ENCODE results near the gene HSD17B12. TPM values are rescaled to one million over a fixed set of nuclear protein-coding genes. Genes with fewer than 3 reads are reported as not detected.

The HSD17B12 gene
- total RNA-seq, 1 donor from 2014 or later: 84.7 TPM

- no peak for DNase-seq (ENCODE audit: low read depth)
- Histone ChIP-seq H3K27me3 (ENCODE audit: control insufficient read depth, insufficient read depth, low read length) (no peaks in the 10 kb centered on the region), H3K4me3 (ENCODE audit: low read depth, low read length) (no peak overlapping the region), H3K36me3 (ENCODE audit: control insufficient read depth, insufficient read depth, low read length) (no peaks in the 10 kb centered on the region)
- no peak for TF ChIP-seq CTCF (IDR thresholded peaks at IDR 0.05; ENCODE audit: insufficient read depth, low read length, poor library complexity, severe bottlenecking)
Observed at GRCh38 chr11:43736502-43737200, 56.1 kb downstream of the HSD17B12 start.

- no peak for TF ChIP-seq CTCF (IDR thresholded peaks at IDR 0.05; ENCODE audit: insufficient read depth, low read length, poor library complexity, severe bottlenecking)
- Histone ChIP-seq H3K27me3 (ENCODE audit: control insufficient read depth, insufficient read depth, low read length) (no peaks in the 10 kb centered on the region), H3K4me3 (ENCODE audit: low read depth, low read length) (no peak overlapping the region), H3K36me3 (ENCODE audit: control insufficient read depth, insufficient read depth, low read length) (no peaks in the 10 kb centered on the region)
- no peak for DNase-seq (ENCODE audit: low read depth)
Observed at GRCh38 chr11:43737201-43737590, 56.7 kb downstream of the HSD17B12 start.

GRCh38 chr11:43738600-43739409 lies 58.3 kb downstream of the HSD17B12 start:
- Histone ChIP-seq H3K27me3 (ENCODE audit: control insufficient read depth, insufficient read depth, low read length) (no peaks in the 10 kb centered on the region), H3K36me3 (ENCODE audit: control insufficient read depth, insufficient read depth, low read length) (no peaks in the 10 kb centered on the region), H3K4me3 (ENCODE audit: low read depth, low read length) (no peak overlapping the region)
- peak; percentile 48 for DNase-seq (ENCODE audit: low read depth)
- no peak for TF ChIP-seq CTCF (IDR thresholded peaks at IDR 0.05; ENCODE audit: insufficient read depth, low read length, poor library complexity, severe bottlenecking)

GRCh38 chr11:43746670-43747069 lies 66.1 kb downstream of the HSD17B12 start:
- Histone ChIP-seq H3K27me3 (ENCODE audit: control insufficient read depth, insufficient read depth, low read length) (no peaks in the 10 kb centered on the region), H3K36me3 (ENCODE audit: control insufficient read depth, insufficient read depth, low read length) (no peaks in the 10 kb centered on the region), H3K4me3 (ENCODE audit: low read depth, low read length) (no peak overlapping the region)
- no peak for DNase-seq (ENCODE audit: low read depth)
- no peak for TF ChIP-seq CTCF (IDR thresholded peaks at IDR 0.05; ENCODE audit: insufficient read depth, low read length, poor library complexity, severe bottlenecking)

- Histone ChIP-seq H3K36me3 (ENCODE audit: control insufficient read depth, insufficient read depth, low read length) (no peaks in the 10 kb centered on the region), H3K27me3 (ENCODE audit: control insufficient read depth, insufficient read depth, low read length) (no peaks in the 10 kb centered on the region), H3K4me3 (ENCODE audit: low read depth, low read length) (no peak overlapping the region)
- no peak for TF ChIP-seq CTCF (IDR thresholded peaks at IDR 0.05; ENCODE audit: insufficient read depth, low read length, poor library complexity, severe bottlenecking)
- no peak for DNase-seq (ENCODE audit: low read depth)
Observed at GRCh38 chr11:43747130-43747802, 66.7 kb downstream of the HSD17B12 start.
